Measurements from ENCODE around the gene WIPF1.

Gene WIPF1

DNA sequence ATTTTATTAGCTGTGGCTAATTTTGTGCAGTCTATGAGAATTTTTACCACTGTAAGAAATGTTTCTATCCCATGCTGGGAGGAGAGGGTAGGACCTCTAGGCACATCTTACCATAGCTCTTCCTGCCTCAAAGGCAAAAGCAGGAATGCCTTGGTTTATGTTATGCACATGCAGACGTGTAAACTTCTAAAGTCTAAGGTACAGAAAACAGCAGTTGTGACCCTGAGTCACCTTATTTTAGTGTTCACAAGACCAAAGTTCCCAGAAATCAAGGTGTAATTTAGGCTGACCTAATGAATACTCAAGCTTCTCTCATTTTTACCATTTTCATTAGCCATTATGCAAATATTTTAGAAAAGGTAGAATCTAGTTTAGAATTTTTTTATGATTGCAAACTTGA is 15.4 kb upstream of the WIPF1 start:
- Mint-ChIP-seq H3K4me1 (ENCODE audit: low read depth) (peaks cover 77% of the 10 kb centered on the region), H3K4me3 (no peak overlapping the region), H3K27me3 (ENCODE audit: low read depth) (no peaks in the 10 kb centered on the region), H3K36me3 (ENCODE audit: low read depth) (peaks cover 60% of the 10 kb centered on the region), H3K27ac (no peak overlapping the region), H3K9me3 (no peaks in the 10 kb centered on the region)
- DNase-seq (ENCODE audit: low spot score) = no peak

DNA sequence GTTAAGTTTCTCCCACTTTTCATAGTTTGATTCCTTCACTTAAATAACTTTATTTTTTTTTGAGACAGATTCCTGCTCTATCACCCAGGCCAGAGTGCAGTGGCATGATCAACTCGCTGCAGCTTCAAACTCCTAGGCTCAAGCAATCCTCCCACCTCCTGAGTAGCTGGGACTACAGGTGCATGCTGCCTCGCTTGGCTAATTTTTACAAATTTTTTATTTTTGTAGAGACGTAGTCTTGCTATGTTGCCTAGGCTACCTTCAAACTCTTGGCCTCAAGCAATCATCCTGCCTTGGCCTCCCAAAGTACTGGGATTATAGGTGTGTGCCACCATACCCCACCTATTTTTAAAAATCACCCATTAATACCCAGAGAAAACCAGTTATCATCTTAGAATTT is 14.2 kb upstream of the WIPF1 start:
- H3K4me1 Mint-ChIP-seq (ENCODE audit: low read depth) = peaks cover 74% of the 10 kb centered on the region
- DNase-seq (ENCODE audit: low spot score) = no peak
- H3K9me3 Mint-ChIP-seq = no peaks in the 10 kb centered on the region
- peaks cover 55% of the 10 kb centered on the region for H3K36me3 Mint-ChIP-seq (ENCODE audit: low read depth)
- H3K27me3 Mint-ChIP-seq (ENCODE audit: low read depth) = no peaks in the 10 kb centered on the region
- H3K27ac Mint-ChIP-seq = peak overlapping the region; percentile 49
- no peak overlapping the region for H3K4me3 Mint-ChIP-seq

DNA sequence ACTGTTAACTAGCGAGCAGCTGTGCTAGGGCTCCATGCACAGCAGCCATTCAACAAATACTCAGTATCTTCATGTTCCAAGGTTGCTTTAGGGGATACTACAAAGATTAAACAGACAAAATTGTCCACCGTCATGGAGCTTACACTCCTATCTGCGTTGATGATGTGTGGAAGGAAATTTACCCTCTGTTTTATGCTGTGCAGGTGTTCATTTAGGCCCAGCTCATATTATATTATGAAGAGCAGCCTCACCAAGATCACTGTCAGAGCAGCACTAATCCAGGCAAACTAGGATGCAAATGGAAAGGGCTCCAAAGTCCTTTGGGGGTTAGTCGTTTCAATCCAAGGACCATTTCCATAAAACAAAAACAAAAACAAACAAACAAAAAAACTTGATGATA is 13.4 kb upstream of the WIPF1 start:
- Mint-ChIP-seq H3K36me3 (ENCODE audit: low read depth) (peaks cover 56% of the 10 kb centered on the region), H3K9me3 (no peaks in the 10 kb centered on the region), H3K4me3 (peak overlapping the region; percentile 53), H3K27me3 (ENCODE audit: low read depth) (no peaks in the 10 kb centered on the region), H3K4me1 (ENCODE audit: low read depth) (peaks cover 75% of the 10 kb centered on the region), H3K27ac (peak overlapping the region; percentile 85)
- DNase-seq (ENCODE audit: low spot score) = no peak

GRCh38 chr2:174610243-174610995 is 12.8 kb upstream of the WIPF1 start:
- DNase-seq (ENCODE audit: low spot score) = no peak
- H3K4me1 Mint-ChIP-seq (ENCODE audit: low read depth) = peaks cover 74% of the 10 kb centered on the region
- no peaks in the 10 kb centered on the region for H3K9me3 Mint-ChIP-seq
- H3K27me3 Mint-ChIP-seq (ENCODE audit: low read depth) = no peaks in the 10 kb centered on the region
- peak overlapping the region; percentile 53 for H3K4me3 Mint-ChIP-seq
- H3K27ac Mint-ChIP-seq = peak overlapping the region; percentile 85
- peaks cover 57% of the 10 kb centered on the region for H3K36me3 Mint-ChIP-seq (ENCODE audit: low read depth)

DNA sequence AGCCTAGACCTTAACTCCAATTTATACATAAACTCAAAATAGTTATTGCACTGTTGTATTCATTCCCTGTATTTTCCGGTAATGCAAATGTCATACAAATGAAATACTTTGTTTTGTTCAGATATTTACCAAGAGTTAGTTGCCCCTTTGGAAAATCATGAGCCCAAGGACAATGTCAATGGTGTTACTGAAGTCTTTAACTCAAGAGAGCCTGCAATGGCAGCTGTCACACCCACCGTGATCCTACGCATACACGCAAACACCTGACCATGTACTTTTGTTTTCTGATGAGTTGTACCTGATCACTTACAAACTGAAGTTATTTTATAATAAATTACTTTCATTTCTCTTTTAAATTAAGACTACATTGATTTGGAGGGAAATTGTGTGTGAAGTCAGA is 11.7 kb upstream of the WIPF1 start:
- Mint-ChIP-seq H3K4me1 (ENCODE audit: low read depth) (peaks cover 72% of the 10 kb centered on the region), H3K27ac (peak overlapping the region; percentile 85), H3K4me3 (peak overlapping the region; percentile 6), H3K27me3 (ENCODE audit: low read depth) (no peaks in the 10 kb centered on the region), H3K9me3 (no peaks in the 10 kb centered on the region), H3K36me3 (ENCODE audit: low read depth) (peaks cover 54% of the 10 kb centered on the region)
- no peak for DNase-seq (ENCODE audit: low spot score)

GRCh38 chr2:174608866-174609214 is 11.2 kb upstream of the WIPF1 start:
- Mint-ChIP-seq H3K27ac (peak overlapping the region; percentile 85), H3K36me3 (ENCODE audit: low read depth) (peaks cover 53% of the 10 kb centered on the region), H3K9me3 (no peaks in the 10 kb centered on the region), H3K4me3 (peak overlapping the region; percentile 6), H3K27me3 (ENCODE audit: low read depth) (no peaks in the 10 kb centered on the region), H3K4me1 (ENCODE audit: low read depth) (peaks cover 73% of the 10 kb centered on the region)
- DNase-seq (ENCODE audit: low spot score) = no peak

GRCh38 chr2:174607989-174608865 is 10.6 kb upstream of the WIPF1 start:
- H3K27ac Mint-ChIP-seq = peak overlapping the region; percentile 85
- DNase-seq (ENCODE audit: low spot score) = peak; percentile 57
- no peaks in the 10 kb centered on the region for H3K27me3 Mint-ChIP-seq (ENCODE audit: low read depth)
- H3K36me3 Mint-ChIP-seq (ENCODE audit: low read depth) = peaks cover 52% of the 10 kb centered on the region
- H3K4me3 Mint-ChIP-seq = peak overlapping the region; percentile 53
- H3K4me1 Mint-ChIP-seq (ENCODE audit: low read depth) = peaks cover 74% of the 10 kb centered on the region
- no peaks in the 10 kb centered on the region for H3K9me3 Mint-ChIP-seq

GRCh38 chr2:174607584-174607983 is 10.0 kb upstream of the WIPF1 start:
- Mint-ChIP-seq H3K27me3 (ENCODE audit: low read depth) (no peaks in the 10 kb centered on the region), H3K36me3 (ENCODE audit: low read depth) (peaks cover 52% of the 10 kb centered on the region), H3K27ac (peak overlapping the region; percentile 85), H3K4me3 (peak overlapping the region; percentile 53), H3K9me3 (no peaks in the 10 kb centered on the region), H3K4me1 (ENCODE audit: low read depth) (peaks cover 79% of the 10 kb centered on the region)
- no peak for DNase-seq (ENCODE audit: low spot score)

- peak overlapping the region; percentile 61 for H3K27ac Mint-ChIP-seq
- peaks cover 80% of the 10 kb centered on the region for H3K4me1 Mint-ChIP-seq (ENCODE audit: low read depth)
- H3K36me3 Mint-ChIP-seq (ENCODE audit: low read depth) = peaks cover 53% of the 10 kb centered on the region
- peak overlapping the region; percentile 19 for H3K4me3 Mint-ChIP-seq
- H3K9me3 Mint-ChIP-seq = no peaks in the 10 kb centered on the region
- no peaks in the 10 kb centered on the region for H3K27me3 Mint-ChIP-seq (ENCODE audit: low read depth)
- DNase-seq (ENCODE audit: low spot score) = no peak
Measured at GRCh38 chr2:174606336-174606735, 8.7 kb upstream of the WIPF1 start.

- Mint-ChIP-seq H3K4me3 (peak overlapping the region; percentile 33), H3K27ac (peak overlapping the region; percentile 61), H3K9me3 (no peaks in the 10 kb centered on the region), H3K4me1 (ENCODE audit: low read depth) (peaks cover 77% of the 10 kb centered on the region), H3K27me3 (ENCODE audit: low read depth) (no peaks in the 10 kb centered on the region), H3K36me3 (ENCODE audit: low read depth) (peaks cover 51% of the 10 kb centered on the region)
- no peak for DNase-seq (ENCODE audit: low spot score)
Measured at GRCh38 chr2:174605687-174606086, 8.1 kb upstream of the WIPF1 start.

DNA sequence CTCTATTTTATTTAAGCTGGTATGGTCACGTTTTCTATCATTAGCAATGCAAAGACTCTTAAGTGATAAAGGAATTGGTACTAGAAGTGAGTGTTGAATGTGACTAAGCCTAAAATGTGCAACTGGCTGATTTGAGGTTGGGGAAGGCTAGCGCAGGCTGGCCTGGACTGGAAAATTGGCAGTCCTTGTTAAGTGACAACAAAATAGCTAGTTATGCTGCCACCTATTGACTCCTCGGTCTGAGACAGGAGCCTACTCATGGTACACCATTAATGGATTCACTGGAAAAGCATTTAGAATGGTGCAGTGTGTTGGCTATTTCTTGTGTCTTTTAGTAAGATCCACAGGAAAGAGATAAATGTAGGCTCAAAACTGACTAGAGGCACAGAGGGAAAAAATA is 5.7 kb upstream of the WIPF1 start:
- no peak overlapping the region for H3K4me3 Mint-ChIP-seq
- peaks cover 3% of the 10 kb centered on the region for H3K9me3 Mint-ChIP-seq
- peaks cover 81% of the 10 kb centered on the region for H3K4me1 Mint-ChIP-seq (ENCODE audit: low read depth)
- no peak for DNase-seq (ENCODE audit: low spot score)
- H3K36me3 Mint-ChIP-seq (ENCODE audit: low read depth) = peaks cover 57% of the 10 kb centered on the region
- no peaks in the 10 kb centered on the region for H3K27me3 Mint-ChIP-seq (ENCODE audit: low read depth)
- no peak overlapping the region for H3K27ac Mint-ChIP-seq

- Mint-ChIP-seq H3K9me3 (peaks cover 3% of the 10 kb centered on the region), H3K4me3 (no peak overlapping the region), H3K4me1 (ENCODE audit: low read depth) (peaks cover 81% of the 10 kb centered on the region), H3K27ac (peak overlapping the region; percentile 69), H3K36me3 (ENCODE audit: low read depth) (peaks cover 59% of the 10 kb centered on the region), H3K27me3 (ENCODE audit: low read depth) (no peaks in the 10 kb centered on the region)
- DNase-seq (ENCODE audit: low spot score) = no peak
Measured at GRCh38 chr2:174602745-174603144, 5.1 kb upstream of the WIPF1 start.

DNA sequence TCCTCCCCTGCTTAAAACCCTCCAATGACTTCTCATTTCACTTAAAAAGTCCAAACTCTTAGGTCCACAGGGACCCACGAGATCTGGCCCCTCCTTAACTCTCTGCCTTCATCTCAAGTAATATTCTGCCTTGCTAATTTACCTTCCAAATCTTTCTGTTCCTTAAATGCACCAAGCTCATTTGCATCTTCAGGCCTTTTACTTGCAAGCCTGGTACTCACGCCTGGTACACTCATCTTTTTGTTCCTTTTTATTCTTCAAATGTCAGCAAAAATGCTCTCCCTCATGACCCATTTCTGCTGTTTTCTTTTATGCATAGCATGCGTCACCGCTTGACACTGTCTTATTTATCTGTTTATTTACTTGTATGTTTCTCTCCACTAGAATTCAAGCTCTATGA is 2.7 kb upstream of the WIPF1 start:
- peak overlapping the region; percentile 74 for H3K27ac Mint-ChIP-seq
- no peaks in the 10 kb centered on the region for H3K27me3 Mint-ChIP-seq (ENCODE audit: low read depth)
- peaks cover 62% of the 10 kb centered on the region for H3K4me1 Mint-ChIP-seq (ENCODE audit: low read depth)
- peaks cover 3% of the 10 kb centered on the region for H3K9me3 Mint-ChIP-seq
- peaks cover 68% of the 10 kb centered on the region for H3K36me3 Mint-ChIP-seq (ENCODE audit: low read depth)
- peak overlapping the region; percentile 44 for H3K4me3 Mint-ChIP-seq
- DNase-seq (ENCODE audit: low spot score) = no peak

GRCh38 chr2:174599310-174599921 is 1.8 kb upstream of the WIPF1 start:
- Mint-ChIP-seq H3K9me3 (peaks cover 3% of the 10 kb centered on the region), H3K4me1 (ENCODE audit: low read depth) (peaks cover 56% of the 10 kb centered on the region), H3K27me3 (ENCODE audit: low read depth) (no peaks in the 10 kb centered on the region), H3K36me3 (ENCODE audit: low read depth) (peaks cover 70% of the 10 kb centered on the region), H3K4me3 (peak overlapping the region; percentile 92), H3K27ac (peak overlapping the region; percentile 92)
- DNase-seq (ENCODE audit: low spot score) = no peak
